Pulmonary artery endothelial cell (primary cell): ENCODE results near the gene HID1. TPM values are rescaled to one million over a fixed set of nuclear protein-coding genes. Genes with fewer than 3 reads are reported as not detected.
A peak's percentile ranks its signal among the peaks of the same experiment; 100 is the strongest.
"Not testable (repeated sequence)": the region's sequence is repeated elsewhere in the genome, so short reads cannot be mapped to it uniquely, and the experiment has no call there.

Experiments used
- DNase-seq: peaks from one replicate; pipeline ENCODE4 v3.0.0-alpha.2; 2011; ENCODE audit warnings: low read depth, low spot score
- total RNA-seq: library from RNA; depleted of rRNA; stranded (reverse); fragments of >200 nt; gene quantifications from 2 replicates; pipeline ENCODE4 v1.2.3, GENCODE V29; 2014

The HID1 gene
- total RNA-seq, 1 donor from 2014 or later = 12.2 TPM

GRCh38 chr17:74971069-74971841 is 1.3 kb downstream of the HID1 start:
- no peak for DNase-seq

GRCh38 chr17:74970395-74970794 is 2.2 kb downstream of the HID1 start:
- DNase-seq = no peak

GRCh38 chr17:74969501-74969900 is 3.1 kb downstream of the HID1 start:
- DNase-seq = not testable (repeated sequence)

- DNase-seq = no peak
These were observed 4.2 kb downstream of the HID1 start for GRCh38 chr17:74968361-74968780.

GRCh38 chr17:74964988-74965622 is 7.5 kb downstream of the HID1 start:
- no peak for DNase-seq

- no peak for DNase-seq
These were observed 8.3 kb downstream of the HID1 start for GRCh38 chr17:74964246-74964761.

- DNase-seq = no peak
These were observed 8.9 kb downstream of the HID1 start for GRCh38 chr17:74963656-74964055.

- DNase-seq = no peak
These were observed 9.8 kb downstream of the HID1 start for GRCh38 chr17:74962622-74963394.

GRCh38 chr17:74961657-74962350 is 10.8 kb downstream of the HID1 start:
- peak; percentile 63 for DNase-seq

- no peak for DNase-seq
These were observed 11.8 kb downstream of the HID1 start for GRCh38 chr17:74960570-74961342.

- DNase-seq = no peak
These were observed 12.6 kb downstream of the HID1 start for GRCh38 chr17:74959826-74960515.

- no peak for DNase-seq
These were observed 14.4 kb downstream of the HID1 start for GRCh38 chr17:74957935-74958740.

GRCh38 chr17:74956093-74956492 is 16.5 kb downstream of the HID1 start:
- DNase-seq = no peak

- DNase-seq = no peak
These were observed 17.7 kb downstream of the HID1 start for GRCh38 chr17:74954665-74955421.

- DNase-seq = no peak
These were observed 18.4 kb downstream of the HID1 start for GRCh38 chr17:74954115-74954514.

- no peak for DNase-seq
These were observed 19.3 kb downstream of the HID1 start for GRCh38 chr17:74953134-74953687.

GRCh38 chr17:74952431-74953133 is 20.0 kb downstream of the HID1 start:
- no peak for DNase-seq
